Gastrocnemius medialis (tissue), 4 donors: ENCODE data around the gene COL9A1. TPM values are rescaled to one million over a fixed set of nuclear protein-coding genes. Genes with fewer than 3 reads are reported as not detected.

Experiments
- ATAC-seq, 2 donors: fragments of 150-250 bp; one replicate each; pipeline ENCODE4 v1.9.1; 2016
- DNase-seq, 2 donors: peaks; one replicate each; pipeline ENCODE4 v3.0.0-alpha.2; 2019
- H3K27ac ChIP-seq, 4 donors: fragments of 200-600 bp; sonication (generic); 1 replicate in 1 of 4; 2 replicates in 3 of 4; pipeline ENCODE4 v1.5.1; 2016 to 2018; ENCODE audit warnings: mild to moderate bottlenecking in 2 of 4, moderate library complexity in 1 of 4
- H3K27me3 ChIP-seq, 3 donors: fragments of 200-600 bp; sonication (generic) in 2 of 3; 1 replicate in 1 of 3; 2 replicates in 2 of 3; pipeline versions ENCODE4 v1.5.1 to v1.6.0; 2016 to 2019; ENCODE audit warnings: mild to moderate bottlenecking in 1 of 3, moderate library complexity in 1 of 3
- H3K36me3 ChIP-seq, 2 donors: fragments of 200-600 bp; sonication (generic) in 1 of 2; one replicate each; pipeline ENCODE4 v1.5.1; 2017 to 2018
- H3K4me1 ChIP-seq, 2 donors: fragments of 200-600 bp; sonication (generic) in 1 of 2; one replicate each; pipeline ENCODE4 v1.5.1; 2016 to 2017; ENCODE audit warnings: mild to moderate bottlenecking in 2 of 2
- H3K4me3 ChIP-seq, 4 donors: fragments of 200-600 bp; sonication (generic) in 3 of 4; 1 replicate in 1 of 4; 2 replicates in 3 of 4; pipeline ENCODE4 v1.5.1; 2016 to 2019; ENCODE audit warnings: mild to moderate bottlenecking in 2 of 4
- H3K9me3 ChIP-seq, 3 donors: fragments of 200-600 bp; sonication (generic) in 2 of 3; 1 replicate in 1 of 3; 2 replicates in 2 of 3; pipeline ENCODE4 v1.5.1; 2016 to 2019
- CTCF ChIP-seq, 5 experiments: fragments of 450-650 bp in 3 of 5; fragments of 200-600 bp in 2 of 5; sonication (generic) in 2 of 5; IDR thresholded peaks in 4 of 5; conservative IDR thresholded peaks in 1 of 5; 1 replicate in 4 of 5; 2 replicates in 1 of 5; pipeline ENCODE4 v1.5.1; 2016 to 2019; ENCODE audit warnings: antibody characterized with exemption in 5 of 5, mild to moderate bottlenecking in 3 of 5, moderate library complexity in 3 of 5
- POLR2A ChIP-seq, 2 donors: fragments of 450-650 bp; IDR thresholded peaks; one replicate each; pipeline ENCODE4 v1.6.1; 2017; ENCODE audit warnings: antibody characterized with exemption in 2 of 2, mild to moderate bottlenecking in 2 of 2, moderate library complexity in 2 of 2
- in situ Hi-C, 4 donors: fragments of 200-750 bp; cut with MboI; loops; one replicate each; pipeline versions ENCODE4 v1.15.0 to v1.8.0; 2017; ENCODE audit warnings: low sequenced_read_pairs in 4 of 4
- intact Hi-C: fragments of 100-400 bp; cut with DNase I; formaldehyde crosslinking; loops from one replicate; pipeline ENCODE4 v1.15.1; 2023; ENCODE audit warnings: low total_unique reads
- total RNA-seq, 4 donors: library from RNA; depleted of rRNA; stranded (reverse); fragments of >200 nt; gene quantifications; one replicate each; pipeline versions ENCODE4 v1.1.0 to v1.2.3, GENCODE V29; 2016

COL9A1 gene
- total RNA-seq, 4 donors from 2014 or later = not detected

GRCh38 chr6:70264306-70264705, 38.6 kb downstream of the COL9A1 start:
- in situ Hi-C loops (no loop called here), intact Hi-C loops (no loop called here)
- no peak overlapping the region for H3K4me3 ChIP-seq
- DNase-seq (no peak), ATAC-seq (no peak)
- no peaks in the 10 kb centered on the region for H3K4me1 ChIP-seq
- H3K9me3 ChIP-seq = no peaks in the 10 kb centered on the region
- H3K36me3 ChIP-seq = no peaks in the 10 kb centered on the region
- no peak for TF ChIP-seq POLR2A (IDR thresholded peaks at IDR 0.05)
- no peak for TF ChIP-seq CTCF (IDR thresholded peaks at IDR 0.05 in 4 of 5, conservative IDR thresholded peaks at IDR 0.05 in 1 of 5)
- no peak overlapping the region for H3K27ac ChIP-seq
- no peaks in the 10 kb centered on the region for H3K27me3 ChIP-seq

DNA sequence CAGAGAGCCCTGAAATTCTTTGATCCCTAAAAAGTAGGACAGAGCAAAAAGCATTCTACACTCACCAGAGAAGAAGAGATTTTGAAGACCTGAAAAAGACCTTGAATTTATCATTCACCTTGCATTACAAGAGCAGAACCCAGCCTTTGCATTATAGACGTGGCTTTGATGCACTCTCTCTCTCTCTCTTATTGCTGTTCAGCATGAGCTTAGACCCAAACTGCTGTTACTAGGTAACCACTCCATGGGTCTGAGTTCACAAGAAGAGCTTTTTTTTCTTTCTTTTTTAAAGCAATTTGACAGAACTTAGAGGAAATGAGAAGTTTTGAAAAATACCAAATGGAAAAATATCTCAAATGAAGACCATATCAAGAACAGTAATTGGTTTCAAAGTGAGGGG, 44.4 kb downstream of the COL9A1 start:
- H3K27ac ChIP-seq = no peak overlapping the region
- intact Hi-C loops (no loop called here), in situ Hi-C loops (no loop called here)
- no peaks in the 10 kb centered on the region for H3K36me3 ChIP-seq
- DNase-seq (no peak), ATAC-seq (no peak)
- H3K4me3 ChIP-seq = no peak overlapping the region
- H3K9me3 ChIP-seq = no peaks in the 10 kb centered on the region
- H3K27me3 ChIP-seq = no peaks in the 10 kb centered on the region
- no peak for TF ChIP-seq CTCF (IDR thresholded peaks at IDR 0.05 in 4 of 5, conservative IDR thresholded peaks at IDR 0.05 in 1 of 5)
- H3K4me1 ChIP-seq = no peaks in the 10 kb centered on the region

- Histone ChIP-seq H3K4me3 (no peak overlapping the region), H3K4me1 (no peaks in the 10 kb centered on the region), H3K9me3 (no peaks in the 10 kb centered on the region), H3K36me3 (no peaks in the 10 kb centered on the region), H3K27me3 (no peaks in the 10 kb centered on the region), H3K27ac (no peak overlapping the region)
- TF ChIP-seq POLR2A (IDR thresholded peaks at IDR 0.05) = no peak
- no peak for TF ChIP-seq CTCF (IDR thresholded peaks at IDR 0.05 in 4 of 5, conservative IDR thresholded peaks at IDR 0.05 in 1 of 5)
- in situ Hi-C loops = no loop called here
- ATAC-seq (no peak), DNase-seq (no peak)
- intact Hi-C loops = no loop called here
These were observed 45.1 kb downstream of the COL9A1 start for GRCh38 chr6:70257768-70258273.

- intact Hi-C loops = no loop called here
- H3K36me3 ChIP-seq = no peaks in the 10 kb centered on the region
- TF ChIP-seq CTCF (IDR thresholded peaks at IDR 0.05 in 4 of 5, conservative IDR thresholded peaks at IDR 0.05 in 1 of 5) = no peak
- no peak for TF ChIP-seq POLR2A (IDR thresholded peaks at IDR 0.05)
- no peak for DNase-seq
- no peak overlapping the region for H3K4me3 ChIP-seq
- no peak for ATAC-seq
- in situ Hi-C loops = no loop called here
- no peak overlapping the region for H3K27ac ChIP-seq
- no peaks in the 10 kb centered on the region for H3K27me3 ChIP-seq
- no peaks in the 10 kb centered on the region for H3K9me3 ChIP-seq
- H3K4me1 ChIP-seq = no peaks in the 10 kb centered on the region
These were observed 48.1 kb downstream of the COL9A1 start for GRCh38 chr6:70254784-70255183.

- TF ChIP-seq POLR2A (IDR thresholded peaks at IDR 0.05) (no peak), CTCF (IDR thresholded peaks at IDR 0.05 in 4 of 5, conservative IDR thresholded peaks at IDR 0.05 in 1 of 5) (no peak)
- no peak overlapping the region for H3K4me3 ChIP-seq
- no peaks in the 10 kb centered on the region for H3K9me3 ChIP-seq
- no peak overlapping the region for H3K27ac ChIP-seq
- ATAC-seq = no peak
- intact Hi-C loops (no loop called here), in situ Hi-C loops (no loop called here)
- no peak for DNase-seq
- H3K36me3 ChIP-seq = no peaks in the 10 kb centered on the region
- H3K27me3 ChIP-seq = no peaks in the 10 kb centered on the region
- H3K4me1 ChIP-seq = no peaks in the 10 kb centered on the region
These were observed 49.0 kb downstream of the COL9A1 start for GRCh38 chr6:70253923-70254322.
